ENCODE results near the gene CMTM4.

CMTM4 gene

DNA sequence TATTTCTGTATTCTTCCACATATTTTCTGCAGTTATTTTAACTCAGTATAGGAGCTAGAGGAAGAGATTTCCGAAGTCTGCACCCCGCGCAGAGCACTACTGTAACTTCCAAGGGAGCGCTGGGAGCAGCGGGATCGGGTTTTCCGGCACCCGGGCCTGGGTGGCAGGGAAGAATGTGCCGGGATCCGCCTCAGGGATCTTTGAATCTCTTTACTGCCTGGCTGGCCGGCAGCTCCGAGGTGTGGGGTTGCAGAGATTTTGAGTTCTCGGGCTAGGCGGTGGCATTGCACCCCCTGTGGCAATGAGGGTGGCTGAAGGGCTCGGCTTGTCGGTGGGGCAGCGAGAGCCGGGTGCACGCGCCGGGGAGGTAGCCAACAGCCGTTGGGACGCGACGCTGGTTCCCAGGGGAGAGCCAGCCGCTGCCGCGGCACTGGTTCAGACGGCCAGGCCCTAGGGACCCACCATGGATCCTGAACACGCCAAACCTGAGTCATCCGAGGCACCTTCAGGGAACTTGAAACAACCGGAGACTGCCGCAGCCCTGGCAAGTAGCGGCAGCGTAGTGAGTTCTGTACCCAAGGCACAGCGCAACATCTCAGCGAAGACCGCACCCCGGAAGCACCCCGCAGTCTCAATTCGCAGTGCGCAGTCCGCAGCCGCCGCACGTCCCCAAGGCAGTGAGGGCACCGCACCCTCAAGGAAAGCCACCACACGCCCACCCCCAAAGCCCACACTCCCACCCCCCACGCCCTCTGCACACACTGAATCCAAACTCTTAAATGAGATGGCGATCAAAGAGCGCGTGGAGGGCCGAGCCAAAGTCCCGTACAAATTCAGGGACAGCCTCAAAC, 130.3 kb downstream of the CMTM4 start, which contains the start of gene CMTM1:
Gene CMTM1, plus strand, starts transcription at position 389 of the 851 bp plus-strand sequence. Its CDS starts 75 bp downstream, at position 464.
- DNase-seq (ENCODE audit: low spot score), result no peak

Measured in AG08395 (cell line).